Stimulated activated CD4-positive, alpha-beta T cell treated with anti-CD3 and anti-CD28 coated beads, Interleukin-12 subunit alpha, Interleukin-12 subunit beta, amount 100 ng/mL, for 48 hours (primary cell): ENCODE measurements around the gene ITGAL.
"Not testable (repeated sequence)": the region's sequence is repeated elsewhere in the genome, so short reads cannot be mapped to it uniquely, and the experiment has no call there.

Experiments
- DNase-seq, 3 donors: peaks; one replicate each; pipeline ENCODE4 v3.0.0-alpha.2; 2020; ENCODE audit warnings: low read depth in 2 of 3, low spot score in 1 of 3

The ITGAL gene

GRCh38 chr16:30457743-30458560, 14.6 kb upstream of the ITGAL start:
- DNase-seq = no peak

GRCh38 chr16:30458561-30459394, 13.8 kb upstream of the ITGAL start:
- DNase-seq = peak; percentile 85 to 87 (median 85)

GRCh38 chr16:30459456-30459855, 13.1 kb upstream of the ITGAL start:
- DNase-seq = no peak

GRCh38 chr16:30461426-30461825, 11.1 kb upstream of the ITGAL start:
- DNase-seq = not testable (repeated sequence)

GRCh38 chr16:30464078-30464477, 8.5 kb upstream of the ITGAL start:
- DNase-seq = no peak

GRCh38 chr16:30470170-30470512, 2.4 kb upstream of the ITGAL start:
- DNase-seq = no peak

- DNase-seq = no peak
These were observed 1.9 kb upstream of the ITGAL start for GRCh38 chr16:30470632-30470995.

GRCh38 chr16:30473231-30474073, 910 bp downstream of the ITGAL start:
- DNase-seq = peak in 2 of 3 donors; percentile 47 to 60

GRCh38 chr16:30474074-30474452, 1.5 kb downstream of the ITGAL start:
- no peak for DNase-seq

GRCh38 chr16:30474684-30475083, 2.1 kb downstream of the ITGAL start:
- no peak for DNase-seq

- no peak for DNase-seq
These were observed 4.4 kb downstream of the ITGAL start for GRCh38 chr16:30476991-30477390.

- not testable (repeated sequence) for DNase-seq
These were observed 5.2 kb downstream of the ITGAL start for GRCh38 chr16:30477773-30478172.

GRCh38 chr16:30478766-30479478, 6.4 kb downstream of the ITGAL start:
- DNase-seq = no peak

GRCh38 chr16:30481381-30481780, 8.8 kb downstream of the ITGAL start:
- DNase-seq = no peak

- no peak for DNase-seq
These were observed 9.8 kb downstream of the ITGAL start for GRCh38 chr16:30482366-30482765.

GRCh38 chr16:30484887-30485286, 12.3 kb downstream of the ITGAL start:
- no peak for DNase-seq

- DNase-seq = no peak
These were observed 13.4 kb downstream of the ITGAL start for GRCh38 chr16:30485818-30486436.

GRCh38 chr16:30488764-30489605, 16.4 kb downstream of the ITGAL start:
- no peak for DNase-seq

GRCh38 chr16:30490210-30490609, 17.7 kb downstream of the ITGAL start:
- no peak for DNase-seq

GRCh38 chr16:30491229-30491628, 18.7 kb downstream of the ITGAL start:
- DNase-seq = no peak
